ENCODE measurements around the gene RNF20.
"Not testable (repeated sequence)": the region's sequence is repeated elsewhere in the genome, so short reads cannot be mapped to it uniquely, and the experiment has no call there.

RNF20 gene, protein sequence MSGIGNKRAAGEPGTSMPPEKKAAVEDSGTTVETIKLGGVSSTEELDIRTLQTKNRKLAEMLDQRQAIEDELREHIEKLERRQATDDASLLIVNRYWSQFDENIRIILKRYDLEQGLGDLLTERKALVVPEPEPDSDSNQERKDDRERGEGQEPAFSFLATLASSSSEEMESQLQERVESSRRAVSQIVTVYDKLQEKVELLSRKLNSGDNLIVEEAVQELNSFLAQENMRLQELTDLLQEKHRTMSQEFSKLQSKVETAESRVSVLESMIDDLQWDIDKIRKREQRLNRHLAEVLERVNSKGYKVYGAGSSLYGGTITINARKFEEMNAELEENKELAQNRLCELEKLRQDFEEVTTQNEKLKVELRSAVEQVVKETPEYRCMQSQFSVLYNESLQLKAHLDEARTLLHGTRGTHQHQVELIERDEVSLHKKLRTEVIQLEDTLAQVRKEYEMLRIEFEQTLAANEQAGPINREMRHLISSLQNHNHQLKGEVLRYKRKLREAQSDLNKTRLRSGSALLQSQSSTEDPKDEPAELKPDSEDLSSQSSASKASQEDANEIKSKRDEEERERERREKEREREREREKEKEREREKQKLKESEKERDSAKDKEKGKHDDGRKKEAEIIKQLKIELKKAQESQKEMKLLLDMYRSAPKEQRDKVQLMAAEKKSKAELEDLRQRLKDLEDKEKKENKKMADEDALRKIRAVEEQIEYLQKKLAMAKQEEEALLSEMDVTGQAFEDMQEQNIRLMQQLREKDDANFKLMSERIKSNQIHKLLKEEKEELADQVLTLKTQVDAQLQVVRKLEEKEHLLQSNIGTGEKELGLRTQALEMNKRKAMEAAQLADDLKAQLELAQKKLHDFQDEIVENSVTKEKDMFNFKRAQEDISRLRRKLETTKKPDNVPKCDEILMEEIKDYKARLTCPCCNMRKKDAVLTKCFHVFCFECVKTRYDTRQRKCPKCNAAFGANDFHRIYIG

GRCh38 chr9:101533334-101534204 is at the start of gene RNF20:
Gene RNF20 (plus strand): TSS chr9:101533853. CDS start chr9:101535424, 1,571 bp downstream.
- peak; percentile 99 for DNase-seq (ENCODE audit: low spot score)

DNA sequence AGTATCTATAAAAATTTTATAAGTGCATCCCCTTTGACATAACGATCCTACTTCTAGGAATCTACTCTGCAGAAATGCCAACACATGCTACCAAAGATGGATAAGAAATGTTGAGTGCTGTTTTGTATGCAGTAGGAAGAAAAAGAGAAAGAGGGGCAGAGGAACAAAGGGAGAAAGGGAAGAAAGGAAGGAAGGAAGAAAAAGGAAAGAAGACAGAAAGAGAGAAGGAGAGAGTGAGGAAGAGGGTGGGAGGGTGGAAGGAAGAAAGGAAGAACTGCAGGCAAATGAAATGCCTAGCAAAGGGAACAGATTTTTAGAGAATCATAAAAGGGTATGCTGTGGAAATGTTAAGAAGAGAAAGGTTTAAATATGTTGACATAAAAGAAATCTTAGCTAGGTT is 49.6 kb upstream of the RNF20 start:
- no peak for DNase-seq (ENCODE audit: low spot score)

- DNase-seq (ENCODE audit: low spot score): peak; percentile 62
Observed at GRCh38 chr9:101485924-101486692, 47.5 kb upstream of the RNF20 start.

GRCh38 chr9:101486693-101487442 is 46.8 kb upstream of the RNF20 start:
- DNase-seq (ENCODE audit: low spot score): peak; percentile 89

DNA sequence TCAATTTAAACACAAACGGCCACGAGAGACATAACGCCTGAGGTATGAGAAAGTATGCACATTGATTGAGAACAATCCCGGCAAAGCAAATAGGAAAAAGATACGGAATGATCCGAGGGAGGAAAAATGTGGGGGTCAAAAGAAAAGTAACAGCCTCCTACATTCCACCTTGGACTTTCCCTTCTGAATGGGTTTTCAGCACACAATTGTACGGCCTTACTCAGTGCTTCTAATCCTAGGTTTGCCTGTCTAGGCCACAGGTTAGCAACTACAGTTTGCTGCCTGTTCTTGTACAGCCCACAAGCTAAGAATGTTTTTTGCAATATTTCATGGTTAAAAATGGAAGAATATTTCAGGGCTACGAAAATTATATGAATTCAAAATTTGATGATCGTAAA is 46.2 kb upstream of the RNF20 start:
- no peak for DNase-seq (ENCODE audit: low spot score)

GRCh38 chr9:101495810-101496209 is 37.8 kb upstream of the RNF20 start:
- DNase-seq (ENCODE audit: low spot score): no peak

DNA sequence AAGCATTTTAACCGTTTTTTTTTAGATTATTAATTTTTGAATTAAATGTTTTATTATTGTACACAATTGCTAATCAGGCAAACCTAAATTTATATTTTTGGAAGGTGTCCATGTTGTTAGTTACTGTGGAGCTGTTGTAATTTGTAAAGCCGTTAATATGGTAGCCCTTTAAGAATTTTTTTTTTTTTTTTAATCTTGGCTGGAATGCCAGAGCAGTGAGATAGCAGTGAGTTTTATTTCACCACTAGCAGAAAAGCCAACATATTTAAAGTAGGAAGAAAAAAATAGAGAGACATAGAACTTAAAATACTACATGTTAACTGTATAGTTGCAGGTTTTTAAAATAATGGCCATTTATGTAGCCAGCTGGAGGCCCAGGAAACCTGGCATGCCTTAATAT is 35.3 kb upstream of the RNF20 start:
- DNase-seq (ENCODE audit: low spot score): no peak

GRCh38 chr9:101504188-101504587 is 29.5 kb upstream of the RNF20 start:
- no peak for DNase-seq (ENCODE audit: low spot score)

DNA sequence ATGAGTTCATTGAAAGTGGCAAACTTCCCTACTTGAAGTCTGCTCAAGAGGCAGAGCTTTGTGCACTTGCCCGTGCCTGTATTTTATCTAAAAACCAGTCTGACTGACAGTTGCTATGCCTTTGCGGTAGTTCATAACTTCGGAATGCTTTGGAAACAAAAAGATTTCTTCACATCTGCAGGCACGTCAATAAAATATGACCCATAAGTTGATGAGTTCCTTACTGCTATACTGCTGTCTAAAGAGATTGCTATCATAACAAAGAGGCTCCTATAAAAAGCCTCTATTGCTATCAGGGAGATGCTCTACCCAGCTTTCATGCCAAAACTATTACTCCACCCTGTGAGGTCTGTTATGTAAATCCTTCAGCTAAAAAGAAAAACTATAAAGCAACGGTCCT is 25.4 kb upstream of the RNF20 start:
- DNase-seq (ENCODE audit: low spot score): no peak

GRCh38 chr9:101509572-101509971 is 24.1 kb upstream of the RNF20 start:
- DNase-seq (ENCODE audit: low spot score): peak; percentile 36

DNA sequence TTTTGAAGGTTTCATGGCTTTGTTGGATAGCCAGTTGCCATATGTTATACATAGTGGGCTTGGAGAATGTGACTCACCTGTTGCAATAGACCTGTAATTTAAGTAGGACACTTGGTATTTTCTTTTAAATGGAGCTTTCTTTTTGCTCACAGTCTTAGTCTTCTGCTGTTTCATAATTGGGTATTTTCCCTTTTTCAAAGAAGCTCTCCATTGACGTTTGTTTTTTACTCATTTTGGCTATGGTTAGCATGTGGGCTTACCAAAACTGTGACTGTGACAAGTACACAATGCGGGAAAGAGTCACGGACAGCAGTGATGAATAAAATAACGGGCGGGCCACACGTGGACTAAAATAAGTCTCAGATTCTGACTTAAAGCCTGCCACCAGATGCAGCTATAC is 23.2 kb upstream of the RNF20 start:
- no peak for DNase-seq (ENCODE audit: low spot score)

GRCh38 chr9:101511009-101511408 is 22.6 kb upstream of the RNF20 start:
- no peak for DNase-seq (ENCODE audit: low spot score)

DNA sequence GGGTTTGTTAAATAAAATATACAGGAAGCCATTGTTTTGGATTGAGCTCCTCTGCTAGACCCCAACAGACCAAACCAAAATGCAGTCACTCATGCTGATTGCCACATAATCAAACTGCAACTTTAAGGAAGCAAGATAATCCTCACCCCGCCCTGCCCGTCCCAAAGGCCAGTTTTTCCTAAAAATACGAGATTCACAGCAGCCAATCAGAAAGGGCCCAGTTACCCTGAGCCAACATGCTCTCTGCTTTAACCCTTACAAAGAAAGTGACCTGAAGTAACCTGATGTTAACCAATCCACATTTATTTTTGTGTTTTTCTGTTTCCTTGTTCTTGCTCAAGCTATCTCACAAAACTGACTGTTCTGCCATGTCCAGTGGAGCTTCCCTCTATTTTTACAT is 21.5 kb upstream of the RNF20 start:
- DNase-seq (ENCODE audit: low spot score): no peak

GRCh38 chr9:101513351-101513750 is 20.3 kb upstream of the RNF20 start:
- DNase-seq (ENCODE audit: low spot score): no peak

GRCh38 chr9:101514071-101514470 is 19.6 kb upstream of the RNF20 start:
- DNase-seq (ENCODE audit: low spot score): no peak

GRCh38 chr9:101516655-101517054 is 17.0 kb upstream of the RNF20 start:
- no peak for DNase-seq (ENCODE audit: low spot score)

DNA sequence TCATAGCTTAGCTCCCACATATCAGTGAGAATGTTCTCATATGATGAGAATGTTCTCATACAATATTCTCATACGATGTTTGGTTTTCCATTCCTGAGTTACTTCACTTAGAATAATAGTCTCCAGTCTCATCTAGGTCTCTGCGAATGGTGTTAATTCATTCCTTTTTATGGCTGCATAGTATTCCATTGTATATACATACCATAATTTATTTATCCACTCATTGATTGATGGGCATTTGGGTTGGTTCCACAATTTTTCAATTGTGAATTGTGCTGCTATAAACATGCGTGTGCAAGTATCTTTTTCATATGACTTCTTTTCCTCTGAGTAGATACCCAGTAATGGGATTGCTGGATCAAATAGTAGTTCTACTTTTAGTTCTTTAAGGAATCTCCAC is 15.2 kb upstream of the RNF20 start:
- DNase-seq (ENCODE audit: low spot score): not testable (repeated sequence)

DNA sequence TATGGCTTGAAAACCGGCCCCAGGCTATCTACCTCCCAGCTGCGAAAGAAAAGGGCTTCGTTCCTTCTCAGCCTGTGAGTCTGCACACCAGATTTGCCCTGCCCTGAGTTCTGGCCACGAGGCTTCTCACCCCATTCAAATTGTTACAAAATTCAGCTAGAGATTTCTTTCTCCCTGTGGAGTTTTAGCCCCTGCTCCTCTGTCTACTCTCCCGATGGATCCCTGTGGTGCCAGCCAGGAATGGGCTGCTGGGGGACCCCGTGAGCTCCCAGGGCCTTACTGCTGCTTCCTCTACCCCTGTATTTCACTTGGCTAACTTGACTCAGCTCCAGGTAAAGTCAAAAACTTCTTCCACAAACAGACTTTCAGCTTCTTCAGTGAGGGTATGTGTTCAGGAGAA is 9.3 kb upstream of the RNF20 start:
- no peak for DNase-seq (ENCODE audit: low spot score)

DNA sequence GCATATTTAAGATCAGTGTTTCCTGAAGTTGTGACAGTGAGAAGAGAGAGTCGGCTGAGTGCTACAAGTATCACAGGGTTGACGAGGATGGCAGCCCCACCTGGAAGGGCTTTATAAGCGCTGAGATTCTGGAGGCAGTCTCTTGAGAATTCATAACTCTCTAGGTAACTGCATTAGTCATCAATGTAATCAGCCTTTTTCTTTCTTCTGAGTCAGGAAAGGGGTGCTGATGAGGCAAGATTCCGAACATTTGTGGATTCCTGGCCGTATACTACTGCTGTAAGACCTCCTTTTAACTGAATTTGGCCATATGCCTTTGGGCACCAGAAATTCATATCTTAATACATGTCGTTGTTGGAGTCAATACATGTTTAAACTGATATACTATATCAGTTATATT is 6.6 kb upstream of the RNF20 start:
- no peak for DNase-seq (ENCODE audit: low spot score)

DNA sequence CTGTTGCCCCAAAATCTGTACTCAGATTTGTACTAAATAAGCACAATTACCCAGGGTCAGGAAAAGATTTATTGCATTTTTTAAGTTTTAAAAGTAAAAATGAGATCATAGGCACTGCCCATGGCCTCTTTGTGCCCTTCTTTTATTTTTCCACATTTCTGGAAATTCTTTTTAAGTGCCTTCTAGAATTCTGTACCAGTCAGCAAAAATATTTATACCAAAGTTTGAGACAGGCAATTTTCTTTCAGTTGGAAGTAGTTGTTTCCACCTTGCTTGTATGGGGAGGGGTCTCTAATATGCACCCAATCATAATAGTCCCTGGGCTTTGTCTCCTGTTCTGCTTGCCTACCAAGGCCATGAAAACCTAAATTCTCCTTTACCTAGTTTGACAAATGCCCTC is 5.6 kb upstream of the RNF20 start:
- DNase-seq (ENCODE audit: low spot score): no peak
